GM19240 (cell line): ENCODE results near the gene TBCA.
"Not testable (repeated sequence)": the region's sequence is repeated elsewhere in the genome, so short reads cannot be mapped to it uniquely, and the experiment has no call there.

Experiments used
- DNase-seq: peaks from one replicate; pipeline ENCODE4 v3.0.0; 2011; ENCODE audit warnings: low spot score; ENCODE audit not compliant: insufficient read length

The TBCA gene

GRCh38 chr5:77709993-77710685 is 66.0 kb downstream of the TBCA start:
- no peak for DNase-seq

DNA sequence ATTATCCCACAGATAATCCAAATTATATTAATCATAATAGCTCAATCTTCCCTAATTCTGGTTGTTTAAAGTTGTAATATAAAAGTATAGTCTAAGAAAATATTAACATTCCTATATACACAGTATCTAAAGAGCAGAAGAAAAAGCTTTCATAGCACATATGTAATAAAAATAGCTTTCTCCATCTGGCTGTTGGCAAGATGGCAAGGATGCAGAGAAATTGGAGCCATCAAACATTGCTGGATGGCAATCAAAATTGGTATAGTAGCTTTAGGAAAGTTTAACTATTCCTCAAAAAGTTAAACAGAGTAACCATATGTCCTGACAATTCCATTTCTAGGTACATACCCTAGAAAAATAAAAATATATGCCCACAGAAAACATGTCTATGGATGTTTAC is 66.8 kb downstream of the TBCA start:
- no peak for DNase-seq

GRCh38 chr5:77707791-77708190 is 68.3 kb downstream of the TBCA start:
- DNase-seq, result no peak

DNA sequence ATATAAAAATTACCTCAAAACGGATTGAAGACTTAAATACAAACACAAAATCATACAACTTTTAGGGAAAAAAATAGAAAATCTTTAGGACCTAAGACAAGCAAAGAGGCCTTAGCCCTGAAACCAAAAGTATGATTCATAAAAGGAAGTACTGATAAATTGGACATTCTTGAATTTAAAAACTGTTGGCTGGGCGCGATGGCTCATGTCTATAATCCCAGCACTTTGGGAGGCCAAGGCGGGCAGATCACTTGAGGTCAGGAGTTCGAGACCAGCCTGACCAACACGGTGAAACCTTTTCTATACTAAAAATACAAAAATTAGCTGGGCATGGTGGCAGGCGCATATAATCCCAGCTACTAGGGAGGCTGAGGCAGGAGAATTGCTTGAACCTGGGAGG is 76.6 kb downstream of the TBCA start:
- DNase-seq, result not testable (repeated sequence)

DNA sequence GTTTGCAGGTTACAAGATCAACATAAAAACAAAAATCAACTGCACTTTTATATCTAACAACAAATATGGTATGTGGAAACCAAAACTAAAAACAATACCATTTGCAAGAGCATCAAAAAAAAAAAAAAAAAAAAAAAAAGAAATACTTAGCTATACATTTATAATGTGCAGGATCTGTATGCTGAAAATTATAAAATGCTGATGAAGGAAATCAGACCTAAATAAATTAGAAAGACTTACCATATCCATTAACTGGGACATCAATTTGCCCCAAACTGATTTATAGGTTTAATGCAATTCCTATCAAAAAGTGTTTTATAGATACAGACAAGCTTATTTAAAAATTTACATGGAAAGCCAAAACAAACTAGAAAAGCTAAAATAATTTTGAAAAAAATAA is 77.2 kb downstream of the TBCA start:
- DNase-seq, result no peak

- no peak for DNase-seq
These were observed 78.4 kb downstream of the TBCA start for GRCh38 chr5:77697692-77698091.

GRCh38 chr5:77696120-77696519 is 80.0 kb downstream of the TBCA start:
- DNase-seq, result no peak

- DNase-seq, result no peak
These were observed 82.2 kb downstream of the TBCA start for GRCh38 chr5:77693913-77694312.

DNA sequence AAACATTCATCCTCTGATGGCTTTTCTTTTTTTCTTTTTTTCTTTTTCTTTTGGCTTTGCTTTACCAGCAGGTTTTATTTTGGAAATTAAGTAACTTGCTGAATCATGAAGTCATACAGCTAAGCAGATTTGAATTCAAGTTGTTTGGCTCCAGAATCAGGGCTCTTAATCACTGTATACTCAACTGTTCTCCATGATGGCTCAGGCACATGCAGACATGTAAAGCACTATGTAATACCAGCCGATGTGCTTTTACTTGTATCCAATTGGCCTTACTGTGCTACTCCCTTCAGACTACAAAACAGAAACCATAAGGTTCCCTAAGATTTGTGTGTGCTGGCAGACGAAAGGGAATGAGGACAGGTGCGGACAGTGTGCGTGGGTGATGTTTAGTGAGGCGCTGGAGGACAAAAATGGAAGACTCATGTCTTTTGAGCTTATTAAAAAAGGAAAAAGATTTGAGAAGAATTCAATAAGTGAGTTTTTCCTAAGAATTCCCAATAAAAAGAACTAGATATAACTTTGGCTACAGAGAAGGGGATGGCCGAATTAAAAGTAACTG is 92.9 kb downstream of the TBCA start:
- no peak for DNase-seq

GRCh38 chr5:77670526-77670925 is 105.6 kb downstream of the TBCA start:
- no peak for DNase-seq

DNA sequence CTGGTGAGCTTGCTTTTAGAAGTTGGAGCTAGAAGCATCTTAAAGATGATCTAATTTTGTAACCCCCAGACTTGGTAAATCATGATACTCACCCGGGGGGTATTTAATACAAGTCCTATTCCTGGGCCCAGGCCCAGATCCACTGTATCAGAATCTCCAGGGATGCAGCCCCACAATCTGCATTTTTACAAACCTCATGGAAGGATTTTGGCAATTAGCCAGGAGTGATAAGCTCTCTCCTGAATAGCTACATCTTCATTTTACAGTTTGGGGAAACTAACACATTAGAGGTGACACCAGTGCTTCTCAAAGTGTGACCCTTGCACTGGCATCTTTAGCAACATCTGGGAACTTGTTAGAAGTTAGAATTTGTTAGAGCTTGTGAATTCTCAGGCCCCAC is 106.5 kb downstream of the TBCA start:
- DNase-seq, result no peak

DNA sequence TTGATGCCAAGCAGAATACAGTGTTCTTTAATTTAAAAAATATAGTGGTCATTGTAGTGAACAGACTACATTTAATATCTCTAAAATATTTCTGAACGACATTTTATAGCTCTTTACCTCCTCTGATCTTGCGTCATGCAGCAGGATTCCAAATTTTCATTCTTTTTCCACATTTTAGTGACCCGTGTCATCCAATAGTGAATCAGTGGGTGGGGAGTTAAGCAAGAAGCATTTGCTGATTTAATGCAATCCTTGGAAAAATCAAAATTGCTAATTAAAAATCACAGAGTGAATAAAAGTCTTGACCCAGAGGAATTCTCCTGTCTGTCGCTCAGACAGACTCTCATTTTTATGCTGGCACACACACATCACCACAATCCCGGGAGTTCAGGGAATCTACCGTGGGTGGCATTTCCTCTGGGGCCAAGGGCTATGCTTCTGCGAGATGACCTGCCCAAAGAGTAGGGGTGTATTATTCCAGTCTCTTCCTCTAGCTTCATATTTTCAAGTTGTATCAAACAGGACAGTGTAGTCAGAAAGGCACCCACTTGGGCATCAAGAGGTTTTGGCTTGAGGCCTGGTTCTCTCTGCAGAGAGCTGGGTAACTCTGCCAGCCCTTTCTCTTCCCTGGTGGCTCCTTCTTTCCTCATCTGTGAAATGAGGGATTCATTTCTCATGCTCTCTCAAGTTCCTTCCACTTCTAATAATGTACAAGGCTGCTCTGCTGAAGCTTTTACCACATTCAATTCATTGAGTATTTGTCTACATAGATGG is 112.9 kb downstream of the TBCA start:
- DNase-seq, result no peak

- DNase-seq, result no peak
These were observed 113.5 kb downstream of the TBCA start for GRCh38 chr5:77662635-77663034.

GRCh38 chr5:77658662-77659061 is 117.5 kb downstream of the TBCA start:
- no peak for DNase-seq

DNA sequence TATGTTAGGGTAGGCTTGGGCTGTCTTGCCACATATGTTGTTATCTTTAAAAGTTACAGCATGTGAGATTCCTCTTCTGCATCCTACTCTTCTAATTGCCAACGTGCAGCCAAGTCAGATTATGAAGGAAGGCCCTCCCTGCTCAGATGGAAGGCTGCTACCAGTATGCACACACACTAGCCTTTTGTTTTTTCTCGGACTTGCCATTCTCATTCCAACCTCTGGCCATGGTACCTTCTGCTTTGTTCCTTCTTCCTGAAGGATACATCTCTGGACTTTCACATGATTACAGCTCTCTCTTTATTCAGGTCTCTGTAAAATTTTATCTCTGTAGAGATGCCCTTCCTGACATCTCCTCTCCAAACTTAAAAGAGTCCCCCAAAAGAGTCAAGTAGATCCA is 124.8 kb downstream of the TBCA start:
- no peak for DNase-seq

- DNase-seq, result no peak
These were observed 125.5 kb downstream of the TBCA start for GRCh38 chr5:77650686-77651085.

DNA sequence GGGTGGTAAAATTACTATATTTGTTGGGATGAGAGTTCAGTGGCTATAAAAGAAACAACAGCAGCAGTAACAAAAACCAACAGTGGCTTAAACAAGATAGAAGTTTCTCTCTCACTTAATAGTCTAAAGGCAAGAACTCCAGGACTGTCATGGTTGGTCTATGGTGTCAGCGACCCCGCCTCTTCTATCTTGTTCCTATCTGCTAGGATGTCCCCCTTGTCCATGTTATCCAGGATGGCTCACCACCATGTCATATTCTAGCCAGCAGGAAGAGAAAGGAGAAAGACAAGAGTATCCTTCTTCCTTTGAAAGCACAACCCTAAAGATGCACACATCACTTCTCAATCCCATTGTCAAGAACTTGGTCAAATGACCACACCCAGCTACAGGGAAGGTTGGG is 126.4 kb downstream of the TBCA start:
- no peak for DNase-seq

- no peak for DNase-seq
These were observed 130.0 kb downstream of the TBCA start for GRCh38 chr5:77645995-77646639.

DNA sequence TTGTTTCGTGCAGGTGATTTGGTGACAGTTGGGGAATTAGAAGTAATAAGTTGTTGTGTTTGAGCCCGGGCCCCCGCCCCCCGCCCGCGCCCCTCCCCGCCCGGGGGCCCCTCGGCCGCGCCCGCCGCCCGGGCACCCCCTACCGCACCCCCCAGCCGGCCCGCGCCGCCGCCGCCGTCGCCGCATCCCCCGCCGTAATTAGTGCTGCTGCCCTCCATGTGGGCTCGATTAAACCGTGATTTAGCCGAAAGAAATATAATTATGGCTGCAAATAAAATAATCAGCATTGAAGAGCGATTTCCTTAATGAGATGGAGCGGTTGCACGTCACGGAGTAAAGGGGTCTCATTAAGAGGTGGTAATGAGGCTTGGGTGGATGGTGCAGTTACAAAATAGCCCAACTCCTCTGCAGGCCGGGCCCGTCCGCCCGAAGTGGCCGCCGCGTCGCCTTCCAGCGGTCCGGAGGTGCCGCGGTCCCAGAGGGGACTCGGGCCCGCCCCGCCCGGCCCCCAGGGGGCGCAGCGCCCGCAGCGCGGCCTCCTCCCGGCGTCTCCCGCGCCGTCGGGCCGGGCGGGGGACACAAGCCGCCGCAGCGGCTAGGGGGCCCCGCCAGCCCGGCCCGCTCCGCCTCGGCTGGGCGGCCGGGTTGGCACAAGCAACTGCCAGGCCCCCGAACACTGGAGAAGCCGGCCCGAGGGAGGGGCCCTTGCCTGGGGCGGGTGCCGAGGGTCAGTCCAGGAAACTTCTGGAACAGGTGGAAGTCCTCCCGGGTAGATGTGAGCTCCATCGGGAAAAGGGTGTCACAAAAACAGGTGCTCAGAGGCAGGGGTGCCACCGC is 130.8 kb downstream of the TBCA start:
- DNase-seq, result no peak

- no peak for DNase-seq
These were observed 131.6 kb downstream of the TBCA start for GRCh38 chr5:77644371-77645157.
